ENCODE measurements around the gene PHLDA3. TPM values are rescaled to one million over a fixed set of nuclear protein-coding genes. Genes with fewer than 3 reads are reported as not detected.

The PHLDA3 gene
- polyA plus RNA-seq, 2 of the 4 experiments (the other 2 are of a cell fraction): 40.5 to 91.1 TPM

GRCh38 chr1:201511941-201512539 lies 43.1 kb upstream of the PHLDA3 start:
- no peaks in the 10 kb centered on the region for H3K9me3 ChIP-seq
- peak overlapping the region; percentile 29 for H3K4me2 ChIP-seq
- no peak for FAIRE-seq
- peak overlapping the region; percentile 48 to 69; a peak in 5 of 6 replicates for H3K27ac ChIP-seq
- CTCF ChIA-PET: interaction anchor here (0.6 to 49.4 kb wide), 32 partner anchors 14 to 384 kb away, joined by 3 to 1452 read pairs (median 5); partner anchors contain the start of genes CSRP1 and PHLDA3
- no peak overlapping the region for H3K4me3 ChIP-seq
- WGBS (ENCODE audit: missing lambda C conversion rate): 75% methylated on average over 6 of the region's 6 CpGs
- peaks cover 38% of the 10 kb centered on the region for H3K4me1 ChIP-seq
- TF ChIP-seq MAX (IDR thresholded peaks at IDR 0.05) (no peak), ZNF302 (CRISPR knock-in tag; IDR thresholded peaks at IDR 0.05) (no peak), NFE2L2 (conservative IDR thresholded peaks at IDR 0.05; ENCODE audit: low read length) (no peak), NR3C1 (IDR thresholded peaks at IDR 0.05) (no peak), RNF2 (IDR thresholded peaks at IDR 0.05; ENCODE audit: borderline replicate concordance, low read depth) (no peak), CEBPB (IDR thresholded peaks at IDR 0.05) (no peak), SMC3 (IDR thresholded peaks at IDR 0.05) (no peak), RCOR1 (IDR thresholded peaks at IDR 0.05; ENCODE audit: low read depth, low read length) (no peak), CBX8 (IDR thresholded peaks at IDR 0.05) (no peak)
- ATAC-seq: peak; percentile 30 to 45; a peak in 3 of 6 replicates
- no peak for DNase-seq (ENCODE audit: low read depth in 1 of 2, low spot score in 1 of 2)
- POLR2A ChIA-PET: interaction anchor here (1.7 to 2.6 kb wide), 3 partner anchors 8 to 43 kb away, joined by 10 to 32 read pairs (median 11); partner anchors contain the start of gene PHLDA3

GRCh38 chr1:201511396-201511940 lies 42.5 kb upstream of the PHLDA3 start:
- ChIA-PET CTCF (interaction anchor here (0.6 to 49.4 kb wide), 19 partner anchors 15 to 310 kb away, joined by 3 to 1452 read pairs (median 10); partner anchors contain the start of genes CSRP1 and PHLDA3), POLR2A (interaction anchor here (1.9 to 2.6 kb wide), 2 partner anchors 8 to 30 kb away, joined by 11 to 32 read pairs; no protein-coding TSS in a partner anchor)
- no peak overlapping the region for H3K4me3 ChIP-seq
- peak overlapping the region; percentile 48 to 69; a peak in 4 of 6 replicates for H3K27ac ChIP-seq
- H3K4me1 ChIP-seq: peaks cover 38% of the 10 kb centered on the region
- ATAC-seq: no peak
- TF ChIP-seq CHD4 (IDR thresholded peaks at IDR 0.05; ENCODE audit: borderline replicate concordance): no peak
- no peak for TF ChIP-seq CHD2 (IDR thresholded peaks at IDR 0.05; ENCODE audit: low read length, partially characterized antibody)
- no peak for TF ChIP-seq ZNF302 (CRISPR knock-in tag; IDR thresholded peaks at IDR 0.05)
- no peak for TF ChIP-seq HDAC2 (IDR thresholded peaks at IDR 0.05)
- TF ChIP-seq JUNB (IDR thresholded peaks at IDR 0.05): no peak
- no peak for TF ChIP-seq ELK1 (IDR thresholded peaks at IDR 0.05; ENCODE audit: low read depth, low read length)
- TF ChIP-seq BHLHE40 (IDR thresholded peaks at IDR 0.05; ENCODE audit: low read depth, low read length): no peak
- TF ChIP-seq HOXA7 (CRISPR knock-in tag; IDR thresholded peaks at IDR 0.05): no peak
- no peak for TF ChIP-seq EHMT2 (IDR thresholded peaks at IDR 0.05; ENCODE audit: low read depth)
- TF ChIP-seq NFE2L2 (conservative IDR thresholded peaks at IDR 0.05; ENCODE audit: low read length): no peak
- TF ChIP-seq ZFP36 (IDR thresholded peaks at IDR 0.05; ENCODE audit: borderline replicate concordance, partially characterized antibody): no peak
- TF ChIP-seq SREBF2 (IDR thresholded peaks at IDR 0.05): no peak
- no peak for TF ChIP-seq HOXB13 (CRISPR knock-in tag; IDR thresholded peaks at IDR 0.05; ENCODE audit: low read depth)
- H3K4me2 ChIP-seq: peak overlapping the region; percentile 29; the same call in 2 of the 3 replicates
- WGBS (ENCODE audit: missing lambda C conversion rate): 83% methylated on average over 6 of the region's 6 CpGs
- no peak for FAIRE-seq
- no peak for DNase-seq (ENCODE audit: low read depth in 1 of 2, low spot score in 1 of 2)
- no peaks in the 10 kb centered on the region for H3K9me3 ChIP-seq

GRCh38 chr1:201510734-201511133 lies 41.7 kb upstream of the PHLDA3 start:
- H3K4me1 ChIP-seq: peaks cover 38% of the 10 kb centered on the region
- ATAC-seq (no peak), DNase-seq (ENCODE audit: low read depth in 1 of 2, low spot score in 1 of 2) (no peak), FAIRE-seq (no peak)
- POLR2A ChIA-PET: no interaction called here
- H3K4me3 ChIP-seq: no peak overlapping the region
- no peaks in the 10 kb centered on the region for H3K9me3 ChIP-seq
- no peak overlapping the region; the same call in 2 of the 3 replicates for H3K4me2 ChIP-seq
- CTCF ChIA-PET: interaction anchor here (1.7 to 49.4 kb wide), 5 partner anchors 16 to 77 kb away, joined by 5 to 1452 read pairs (median 94); partner anchors contain the start of gene CSRP1
- WGBS (ENCODE audit: missing lambda C conversion rate): 91% methylated on average over 1 of the region's 1 CpG
- no peak for TF ChIP-seq FOSB (CRISPR knock-in tag; IDR thresholded peaks at IDR 0.05)
- TF ChIP-seq FOXS1 (CRISPR knock-in tag; IDR thresholded peaks at IDR 0.05): no peak
- no peak for TF ChIP-seq HOXB5 (CRISPR knock-in tag; IDR thresholded peaks at IDR 0.05)
- peak overlapping the region in 1 of 2 experiments; percentile 69; a peak in 1 of 6 replicates for H3K27ac ChIP-seq

All from A549 (cell line).